ENCODE results near the gene ACER2.

DNA sequence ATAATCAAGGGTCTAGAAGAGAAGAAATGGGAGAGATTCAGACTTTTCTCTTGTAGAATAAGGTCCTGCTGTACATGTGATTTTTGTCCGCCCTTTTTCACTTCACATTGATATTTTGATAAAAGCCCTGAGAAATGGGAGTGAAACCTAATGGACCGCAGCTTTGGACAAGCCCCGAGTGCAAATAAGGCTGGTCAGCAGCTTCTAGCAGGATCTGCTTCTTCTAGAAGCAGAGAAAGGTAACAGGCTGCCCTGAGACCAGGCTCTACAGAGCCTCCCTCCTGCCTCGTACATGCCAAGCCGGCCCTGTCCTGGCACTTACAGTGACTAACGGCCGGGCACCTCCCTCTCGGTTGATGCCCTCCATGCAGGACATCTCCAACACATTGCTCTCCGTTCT lies 33.4 kb downstream of the ACER2 start:
- TF ChIP-seq CTCF (IDR thresholded peaks at IDR 0.05) (no peak), POLR2A (IDR thresholded peaks at IDR 0.05) (no peak)
